Activated CD4-positive, alpha-beta T cell treated with anti-CD3 and anti-CD28 coated beads, Interleukin-2, amount 50 U/mL, for 48 hours (primary cell): Measurements from ENCODE around the gene TSNAX.

Experiments
- DNase-seq, 2 experiments: peaks; one replicate each; pipeline ENCODE4 v3.0.0-alpha.2; 2020

TSNAX gene

GRCh38 chr1:231519166-231519565 lies 9.3 kb upstream of the TSNAX start:
- no peak for DNase-seq

GRCh38 chr1:231522038-231522437 lies 6.4 kb upstream of the TSNAX start:
- DNase-seq = no peak

- no peak for DNase-seq
These were observed 5.4 kb upstream of the TSNAX start for GRCh38 chr1:231522931-231523642.

GRCh38 chr1:231523816-231524215 lies 4.7 kb upstream of the TSNAX start:
- no peak for DNase-seq

- DNase-seq = no peak
These were observed 1.9 kb upstream of the TSNAX start for GRCh38 chr1:231526536-231526935.

- DNase-seq = no peak
These were observed 790 bp upstream of the TSNAX start for GRCh38 chr1:231527586-231528171.

- no peak for DNase-seq
These were observed 4.8 kb downstream of the TSNAX start for GRCh38 chr1:231533240-231533639.

- DNase-seq = no peak
These were observed 6.3 kb downstream of the TSNAX start for GRCh38 chr1:231534703-231535159.

GRCh38 chr1:231536099-231536498 lies 7.6 kb downstream of the TSNAX start:
- no peak for DNase-seq

- no peak for DNase-seq
These were observed 12.4 kb downstream of the TSNAX start for GRCh38 chr1:231540847-231541246.

- no peak for DNase-seq
These were observed 13.4 kb downstream of the TSNAX start for GRCh38 chr1:231541842-231542241.

GRCh38 chr1:231544943-231545592 lies 16.6 kb downstream of the TSNAX start:
- DNase-seq = no peak

- DNase-seq = no peak
These were observed 18.2 kb downstream of the TSNAX start for GRCh38 chr1:231546693-231547092.

GRCh38 chr1:231549733-231550447 lies 21.4 kb downstream of the TSNAX start:
- no peak for DNase-seq

GRCh38 chr1:231550448-231550781 lies 21.9 kb downstream of the TSNAX start:
- DNase-seq = no peak

GRCh38 chr1:231553320-231553719 lies 24.9 kb downstream of the TSNAX start:
- no peak for DNase-seq

GRCh38 chr1:231554969-231555368 lies 26.5 kb downstream of the TSNAX start:
- DNase-seq = no peak

GRCh38 chr1:231557411-231557810 lies 28.9 kb downstream of the TSNAX start:
- DNase-seq = no peak

- no peak for DNase-seq
These were observed 29.6 kb downstream of the TSNAX start for GRCh38 chr1:231557898-231558707.

GRCh38 chr1:231558708-231559185 lies 30.3 kb downstream of the TSNAX start:
- DNase-seq = no peak

GRCh38 chr1:231561647-231562383 lies 33.3 kb downstream of the TSNAX start:
- DNase-seq = no peak

GRCh38 chr1:231563247-231563646 lies 34.8 kb downstream of the TSNAX start:
- DNase-seq = no peak
